PFSK-1 (cell line): ENCODE data around the gene PPP6R1.

Experiments used
- FOXP2 ChIP-seq: optimal IDR thresholded peaks from 2 replicates; pipeline ENCODE3; 2011; ENCODE audit warnings: borderline replicate concordance, control low read depth, inconsistent platforms; ENCODE audit not compliant: insufficient read depth; ENCODE audit errors: extremely low read length, extremely low read depth
- POLR2AphosphoS5 ChIP-seq: IDR thresholded peaks from 2 replicates; pipeline ENCODE4 v1.6.1; 2012; ENCODE audit warnings: low read depth, mild to moderate bottlenecking, control low read depth, low read length, moderate library complexity
- SIN3A ChIP-seq: IDR thresholded peaks from 2 replicates; pipeline ENCODE4 v1.6.1; 2012; ENCODE audit warnings: mild to moderate bottlenecking, low read length, moderate library complexity, borderline replicate concordance; ENCODE audit not compliant: insufficient read depth
- TAF1 ChIP-seq: IDR thresholded peaks from 2 replicates; pipeline ENCODE4 v1.6.1; 2012; ENCODE audit warnings: low read length, control low read depth, borderline replicate concordance; ENCODE audit not compliant: insufficient read depth
- TF ChIP-seq, protein P1 (sequence below), 2 experiments: IDR thresholded peaks; 2 replicates each; pipeline versions ENCODE4 v1.6.1 to v1.8.0; 2011 to 2012; ENCODE audit warnings: low read depth in 2 of 2, low read length in 2 of 2, control low read depth in 1 of 2, inconsistent platforms in 1 of 2, mild to moderate bottlenecking in 1 of 2, moderate library complexity in 1 of 2; ENCODE audit not compliant: insufficient read depth in 1 of 2

Gene PPP6R1

DNA sequence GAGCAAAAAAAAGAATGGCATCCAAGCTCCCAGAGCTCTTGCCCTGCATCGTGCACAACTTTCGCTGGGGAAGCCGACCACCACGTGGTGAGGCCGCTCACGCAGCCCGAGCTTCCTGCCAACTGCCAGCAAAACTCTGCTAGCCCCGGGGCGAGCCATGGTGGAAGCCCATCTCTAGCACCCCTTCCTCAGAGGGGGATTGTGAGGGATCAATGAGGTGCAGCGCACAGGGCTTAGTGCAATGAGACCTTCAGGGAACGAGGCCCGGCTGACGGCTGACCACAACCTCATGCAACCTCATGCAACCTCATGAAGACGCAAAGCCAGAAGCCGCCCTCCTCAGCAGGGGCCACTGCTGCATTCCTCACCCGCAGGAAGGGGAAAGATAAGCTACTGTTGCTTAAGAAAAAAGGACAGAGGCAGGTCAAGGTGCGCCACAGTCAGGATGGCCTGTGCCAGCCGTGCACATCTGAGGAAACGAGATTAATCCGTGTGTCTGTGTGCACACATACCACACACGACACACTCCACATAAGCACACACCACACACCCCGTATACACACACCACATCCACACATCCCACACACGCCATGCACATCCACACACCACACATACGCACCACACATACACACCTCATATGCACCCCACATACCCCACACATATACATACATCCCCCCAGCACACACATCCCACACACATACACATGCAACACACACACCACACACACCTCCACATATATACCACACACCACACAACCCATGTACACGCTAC lies 11.5 kb upstream of the PPP6R1 start:
- TF ChIP-seq SIN3A: no peak
- no peak for TF ChIP-seq FOXP2
- TF ChIP-seq, protein P1, sequence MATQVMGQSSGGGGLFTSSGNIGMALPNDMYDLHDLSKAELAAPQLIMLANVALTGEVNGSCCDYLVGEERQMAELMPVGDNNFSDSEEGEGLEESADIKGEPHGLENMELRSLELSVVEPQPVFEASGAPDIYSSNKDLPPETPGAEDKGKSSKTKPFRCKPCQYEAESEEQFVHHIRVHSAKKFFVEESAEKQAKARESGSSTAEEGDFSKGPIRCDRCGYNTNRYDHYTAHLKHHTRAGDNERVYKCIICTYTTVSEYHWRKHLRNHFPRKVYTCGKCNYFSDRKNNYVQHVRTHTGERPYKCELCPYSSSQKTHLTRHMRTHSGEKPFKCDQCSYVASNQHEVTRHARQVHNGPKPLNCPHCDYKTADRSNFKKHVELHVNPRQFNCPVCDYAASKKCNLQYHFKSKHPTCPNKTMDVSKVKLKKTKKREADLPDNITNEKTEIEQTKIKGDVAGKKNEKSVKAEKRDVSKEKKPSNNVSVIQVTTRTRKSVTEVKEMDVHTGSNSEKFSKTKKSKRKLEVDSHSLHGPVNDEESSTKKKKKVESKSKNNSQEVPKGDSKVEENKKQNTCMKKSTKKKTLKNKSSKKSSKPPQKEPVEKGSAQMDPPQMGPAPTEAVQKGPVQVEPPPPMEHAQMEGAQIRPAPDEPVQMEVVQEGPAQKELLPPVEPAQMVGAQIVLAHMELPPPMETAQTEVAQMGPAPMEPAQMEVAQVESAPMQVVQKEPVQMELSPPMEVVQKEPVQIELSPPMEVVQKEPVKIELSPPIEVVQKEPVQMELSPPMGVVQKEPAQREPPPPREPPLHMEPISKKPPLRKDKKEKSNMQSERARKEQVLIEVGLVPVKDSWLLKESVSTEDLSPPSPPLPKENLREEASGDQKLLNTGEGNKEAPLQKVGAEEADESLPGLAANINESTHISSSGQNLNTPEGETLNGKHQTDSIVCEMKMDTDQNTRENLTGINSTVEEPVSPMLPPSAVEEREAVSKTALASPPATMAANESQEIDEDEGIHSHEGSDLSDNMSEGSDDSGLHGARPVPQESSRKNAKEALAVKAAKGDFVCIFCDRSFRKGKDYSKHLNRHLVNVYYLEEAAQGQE (IDR thresholded peaks at IDR 0.05; ENCODE audit: insufficient read depth in 1 of 2, low read depth in 2 of 2, low read length in 2 of 2): no peak
- TF ChIP-seq POLR2AphosphoS5: no peak
- TF ChIP-seq TAF1: no peak

DNA sequence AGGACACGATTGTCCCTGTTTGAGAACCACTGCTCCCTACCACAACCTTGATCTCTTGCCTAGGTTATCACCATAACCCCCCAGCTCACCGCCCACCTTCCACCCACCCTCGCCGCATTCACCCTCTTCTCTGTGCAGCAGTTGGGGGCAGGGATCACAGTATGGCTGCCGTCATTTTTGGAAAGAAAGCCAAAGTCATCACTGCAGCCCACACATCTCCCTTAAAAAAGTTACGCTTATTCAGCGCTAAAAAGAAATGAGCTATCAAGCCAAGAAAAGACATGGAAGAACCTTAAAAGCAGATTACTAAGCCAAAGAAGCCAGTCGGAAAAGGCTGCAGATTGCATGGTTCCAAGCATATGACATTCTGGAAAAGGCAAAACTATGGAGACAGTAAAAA lies 10.5 kb upstream of the PPP6R1 start:
- TF ChIP-seq, protein P1 (IDR thresholded peaks at IDR 0.05; ENCODE audit: insufficient read depth in 1 of 2, low read depth in 2 of 2, low read length in 2 of 2): no peak
- TF ChIP-seq TAF1: no peak
- TF ChIP-seq SIN3A: no peak
- no peak for TF ChIP-seq FOXP2
- no peak for TF ChIP-seq POLR2AphosphoS5

DNA sequence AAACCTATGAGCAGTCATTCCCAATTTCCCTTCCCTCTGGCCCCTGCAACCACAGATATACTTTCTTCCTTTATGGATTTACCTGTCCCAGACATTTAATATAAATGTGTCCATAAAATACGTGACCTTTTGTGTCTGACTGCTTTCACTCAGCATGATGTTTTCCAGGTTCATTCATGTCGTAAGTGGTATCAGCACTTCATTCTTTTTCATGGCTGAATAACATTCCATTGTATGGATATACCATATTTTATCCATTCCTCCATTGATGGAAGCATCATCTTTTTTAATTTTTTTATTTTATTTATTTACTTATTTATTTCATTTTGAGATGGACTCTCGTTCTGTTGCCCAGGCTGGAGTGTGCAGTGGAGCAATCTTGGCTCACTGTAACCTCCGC lies 8.0 kb upstream of the PPP6R1 start:
- TF ChIP-seq POLR2AphosphoS5 (no peak), TAF1 (no peak), FOXP2 (no peak), SIN3A (no peak)
- TF ChIP-seq, protein P1 (IDR thresholded peaks at IDR 0.05; ENCODE audit: insufficient read depth in 1 of 2, low read depth in 2 of 2, low read length in 2 of 2): no peak

- TF ChIP-seq FOXP2 (no peak), SIN3A (no peak), TAF1 (no peak), POLR2AphosphoS5 (no peak)
- TF ChIP-seq, protein P1 (IDR thresholded peaks at IDR 0.05; ENCODE audit: insufficient read depth in 1 of 2, low read depth in 2 of 2, low read length in 2 of 2): no peak
These were observed 7.6 kb upstream of the PPP6R1 start for GRCh38 chr19:55266404-55266803.
